HG02938 (cell line): ENCODE data around the gene LCNL1.
A peak's percentile ranks its signal among the peaks of the same experiment; 100 is the strongest.
"Not testable (repeated sequence)": the region's sequence is repeated elsewhere in the genome, so short reads cannot be mapped to it uniquely, and the experiment has no call there.

ENCODE experiments used
- ATAC-seq: cut with Tn5 transposase; IDR thresholded peaks from one replicate; pipeline ENCODE4 v1.9.1; 2021; ENCODE audit warnings: mild to moderate bottlenecking, moderate library complexity; ENCODE audit not compliant: unreplicated experiment

Gene LCNL1

GRCh38 chr9:136991993-136992818, 9.4 kb downstream of the LCNL1 start, which contains the start of gene PAXX:
Gene PAXX, plus strand, starts transcription at chr9:136992422. Its CDS starts 22 bp downstream, at chr9:136992444.
- peak; percentile 70 for ATAC-seq

- no peak for ATAC-seq
Observed at GRCh38 chr9:136992819-136993369, 10.1 kb downstream of the LCNL1 start.

- ATAC-seq = no peak
Observed at GRCh38 chr9:136994180-136994887, 11.5 kb downstream of the LCNL1 start.

- ATAC-seq = no peak
Observed at GRCh38 chr9:136994888-136995230, 12.1 kb downstream of the LCNL1 start.

GRCh38 chr9:136995362-136995761, 12.6 kb downstream of the LCNL1 start:
- ATAC-seq = no peak

GRCh38 chr9:136995772-136996311, 13.0 kb downstream of the LCNL1 start:
- ATAC-seq = no peak

- no peak for ATAC-seq
Observed at GRCh38 chr9:136996361-136997292, 13.8 kb downstream of the LCNL1 start, which contains the start of gene CLIC3. Gene CLIC3, minus strand, starts transcription at chr9:136996568. Its CDS starts 25 bp downstream, at chr9:136996543.

- ATAC-seq = no peak
Observed at GRCh38 chr9:136997371-136997770, 14.6 kb downstream of the LCNL1 start.

- ATAC-seq = no peak
Observed at GRCh38 chr9:136997830-136998234, 15.0 kb downstream of the LCNL1 start.

- peak; percentile 83 for ATAC-seq
Observed at GRCh38 chr9:137000177-137000930, 17.6 kb downstream of the LCNL1 start.

- no peak for ATAC-seq
Observed at GRCh38 chr9:137001857-137002645, 19.3 kb downstream of the LCNL1 start.

GRCh38 chr9:137002646-137003041, 19.9 kb downstream of the LCNL1 start:
- no peak for ATAC-seq

GRCh38 chr9:137004285-137004684, 21.5 kb downstream of the LCNL1 start:
- not testable (repeated sequence) for ATAC-seq

GRCh38 chr9:137006116-137007003, 23.6 kb downstream of the LCNL1 start:
- no peak for ATAC-seq

GRCh38 chr9:137007108-137007815, 24.5 kb downstream of the LCNL1 start:
- no peak for ATAC-seq

- no peak for ATAC-seq
Observed at GRCh38 chr9:137007816-137008270, 25.1 kb downstream of the LCNL1 start.

GRCh38 chr9:137008312-137008711, 25.5 kb downstream of the LCNL1 start:
- no peak for ATAC-seq
